ENCODE data around the gene MYO15A. TPM values are rescaled to one million over a fixed set of nuclear protein-coding genes. Genes with fewer than 3 reads are reported as not detected.
A peak's percentile ranks its signal among the peaks of the same experiment; 100 is the strongest.

The MYO15A gene
- total RNA-seq, 4 donors from 2014 or later: 0.30 to 0.68 (median 0.50) TPM

DNA sequence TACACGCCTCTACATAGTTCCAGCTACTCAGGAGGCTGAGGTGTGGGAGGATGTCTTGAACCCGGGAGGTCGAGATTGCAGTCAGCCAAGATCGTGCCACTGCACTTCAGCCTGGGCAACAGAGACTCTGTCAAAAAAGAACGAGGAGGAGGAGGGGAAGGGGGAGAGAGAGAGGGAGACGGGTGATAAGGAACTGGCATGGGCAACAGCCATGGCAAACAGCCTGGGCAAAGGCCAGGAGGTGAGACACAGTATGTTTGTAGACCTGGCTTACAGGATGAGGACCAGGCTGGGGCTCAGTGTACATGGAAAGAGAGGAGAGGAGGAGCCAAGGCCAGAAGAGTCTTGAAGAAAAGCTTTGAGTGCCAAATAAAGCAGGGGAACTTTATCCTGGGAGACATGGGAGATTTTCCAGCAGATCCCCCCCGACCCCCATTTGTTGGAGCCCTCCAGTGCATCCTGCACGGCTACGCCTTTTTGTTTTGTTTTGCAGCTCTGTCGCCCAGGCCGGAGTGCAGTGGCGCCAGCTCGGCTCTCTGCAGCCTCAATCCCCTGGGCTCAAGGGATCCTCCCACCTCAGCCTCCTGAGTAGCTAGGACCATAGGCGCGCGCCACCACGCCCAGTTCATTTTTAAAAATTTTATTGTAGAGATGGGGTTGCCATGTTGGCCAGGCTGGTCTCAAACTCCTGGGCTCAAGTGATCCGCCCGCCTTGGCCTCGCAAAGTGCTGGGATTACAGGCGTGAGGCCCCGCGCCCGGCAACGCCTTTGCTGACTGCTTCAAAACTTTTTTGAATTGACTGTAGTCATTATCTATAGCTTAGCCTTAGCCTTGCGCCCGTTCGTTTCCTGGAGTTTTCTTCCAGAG is 73.8 kb downstream of the MYO15A start:
- DNase-seq (ENCODE audit: low spot score in 2 of 2): no peak

DNA sequence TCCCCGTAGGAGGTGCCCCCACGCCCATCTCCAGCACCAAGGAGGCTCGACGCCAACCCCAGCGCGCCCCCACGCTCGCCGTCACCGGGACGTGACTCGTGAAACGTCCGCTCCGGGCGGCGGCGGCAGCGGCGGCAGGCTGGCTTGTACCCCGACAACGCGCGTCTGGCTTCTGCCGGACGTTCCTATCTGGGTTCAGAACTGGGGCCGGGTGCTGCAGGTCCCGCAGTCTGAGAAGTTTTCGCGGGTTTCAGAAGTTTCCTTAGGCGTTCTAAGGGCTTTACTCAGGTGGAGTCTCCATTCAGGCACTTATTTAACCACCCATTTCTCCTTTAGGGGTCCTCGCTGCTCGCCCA is 74.4 kb downstream of the MYO15A start:
- peak; percentile 77 to 97 for DNase-seq (ENCODE audit: low spot score in 2 of 2)
- H3K4me3 ChIP-seq (ENCODE audit: low read depth, poor library complexity, severe bottlenecking): peak overlapping the region; percentile 29
- TF ChIP-seq, protein P1, sequence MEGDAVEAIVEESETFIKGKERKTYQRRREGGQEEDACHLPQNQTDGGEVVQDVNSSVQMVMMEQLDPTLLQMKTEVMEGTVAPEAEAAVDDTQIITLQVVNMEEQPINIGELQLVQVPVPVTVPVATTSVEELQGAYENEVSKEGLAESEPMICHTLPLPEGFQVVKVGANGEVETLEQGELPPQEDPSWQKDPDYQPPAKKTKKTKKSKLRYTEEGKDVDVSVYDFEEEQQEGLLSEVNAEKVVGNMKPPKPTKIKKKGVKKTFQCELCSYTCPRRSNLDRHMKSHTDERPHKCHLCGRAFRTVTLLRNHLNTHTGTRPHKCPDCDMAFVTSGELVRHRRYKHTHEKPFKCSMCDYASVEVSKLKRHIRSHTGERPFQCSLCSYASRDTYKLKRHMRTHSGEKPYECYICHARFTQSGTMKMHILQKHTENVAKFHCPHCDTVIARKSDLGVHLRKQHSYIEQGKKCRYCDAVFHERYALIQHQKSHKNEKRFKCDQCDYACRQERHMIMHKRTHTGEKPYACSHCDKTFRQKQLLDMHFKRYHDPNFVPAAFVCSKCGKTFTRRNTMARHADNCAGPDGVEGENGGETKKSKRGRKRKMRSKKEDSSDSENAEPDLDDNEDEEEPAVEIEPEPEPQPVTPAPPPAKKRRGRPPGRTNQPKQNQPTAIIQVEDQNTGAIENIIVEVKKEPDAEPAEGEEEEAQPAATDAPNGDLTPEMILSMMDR (IDR thresholded peaks at IDR 0.05): no peak
- no peak for TF ChIP-seq POLR2A (IDR thresholded peaks at IDR 0.05)
- 1 to 2% methylated on average over 17 to 33 of the region's 33 CpGs for WGBS, 2 donors
- intact Hi-C loops (cut with DNase I; ENCODE audit: low total_unique reads): no loop called here

More for the DNA sequence above, 73.8 kb downstream of the MYO15A start:
- TF ChIP-seq POLR2A (IDR thresholded peaks at IDR 0.05): no peak
- TF ChIP-seq, protein P1 (IDR thresholded peaks at IDR 0.05): no peak
- intact Hi-C loops (cut with DNase I; ENCODE audit: low total_unique reads): no loop called here
- WGBS, 2 donors: 12 to 14% methylated on average over 28 of the region's 28 CpGs
- H3K4me3 ChIP-seq (ENCODE audit: low read depth, poor library complexity, severe bottlenecking): peak overlapping the region; percentile 29

DNA sequence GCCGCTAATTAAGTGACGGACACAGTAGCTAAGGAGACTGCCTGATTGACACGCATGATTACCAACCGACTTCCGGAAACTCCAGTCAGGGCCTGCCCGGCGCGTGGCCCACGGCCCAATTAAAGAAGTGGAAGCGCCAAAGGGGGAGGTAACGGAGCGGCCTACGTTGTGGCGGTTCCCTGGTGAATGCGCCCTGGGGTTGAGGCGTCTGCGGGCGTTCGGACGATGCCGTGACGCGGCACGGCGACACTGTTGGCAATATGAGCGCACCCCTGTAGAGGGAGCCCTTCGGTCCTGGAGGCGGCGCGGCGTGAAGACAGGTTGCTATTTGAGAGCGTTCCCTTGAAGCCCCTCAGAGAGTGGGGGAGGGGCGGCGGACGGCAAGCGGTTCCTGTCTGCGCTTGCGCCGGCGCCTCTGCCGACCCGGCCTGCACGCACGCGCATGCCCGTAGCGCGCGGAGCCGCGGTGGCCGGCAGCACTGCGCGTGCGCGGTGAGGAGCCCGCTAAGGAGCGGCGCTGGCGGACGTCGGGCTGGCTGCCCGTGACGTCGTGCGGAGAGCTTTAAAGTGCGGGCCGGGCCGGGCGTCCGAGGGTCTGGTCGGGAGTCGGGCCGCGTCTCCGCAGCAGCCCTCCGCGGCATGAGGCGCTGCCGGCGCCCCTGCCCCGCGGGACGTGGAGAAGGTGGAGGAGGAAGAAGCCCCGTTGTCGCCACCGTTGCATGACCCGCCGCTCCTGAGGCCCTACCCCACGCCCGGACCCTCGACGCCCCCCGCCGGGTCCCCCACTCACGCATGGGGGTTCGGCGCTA is 75.0 kb downstream of the MYO15A start, which contains the start of gene ALKBH5:
ALKBH5 (plus strand) TSS at position 495 of the 809 bp plus-strand sequence. CDS start 416 bp downstream, outside the sequence.
- 0% methylated on average over 28 to 79 of the region's 98 CpGs for WGBS, 2 donors
- peak in 1 of 2 donors; percentile 85 for TF ChIP-seq POLR2A (IDR thresholded peaks at IDR 0.05)
- TF ChIP-seq, protein P1 (IDR thresholded peaks at IDR 0.05): no peak
- DNase-seq (ENCODE audit: low spot score in 2 of 2): peak; percentile 98 to 99
- intact Hi-C loops (cut with DNase I; ENCODE audit: low total_unique reads): no loop called here
- H3K4me3 ChIP-seq (ENCODE audit: low read depth, poor library complexity, severe bottlenecking): peak within 1 kb of the TSS; percentile 84

DNA sequence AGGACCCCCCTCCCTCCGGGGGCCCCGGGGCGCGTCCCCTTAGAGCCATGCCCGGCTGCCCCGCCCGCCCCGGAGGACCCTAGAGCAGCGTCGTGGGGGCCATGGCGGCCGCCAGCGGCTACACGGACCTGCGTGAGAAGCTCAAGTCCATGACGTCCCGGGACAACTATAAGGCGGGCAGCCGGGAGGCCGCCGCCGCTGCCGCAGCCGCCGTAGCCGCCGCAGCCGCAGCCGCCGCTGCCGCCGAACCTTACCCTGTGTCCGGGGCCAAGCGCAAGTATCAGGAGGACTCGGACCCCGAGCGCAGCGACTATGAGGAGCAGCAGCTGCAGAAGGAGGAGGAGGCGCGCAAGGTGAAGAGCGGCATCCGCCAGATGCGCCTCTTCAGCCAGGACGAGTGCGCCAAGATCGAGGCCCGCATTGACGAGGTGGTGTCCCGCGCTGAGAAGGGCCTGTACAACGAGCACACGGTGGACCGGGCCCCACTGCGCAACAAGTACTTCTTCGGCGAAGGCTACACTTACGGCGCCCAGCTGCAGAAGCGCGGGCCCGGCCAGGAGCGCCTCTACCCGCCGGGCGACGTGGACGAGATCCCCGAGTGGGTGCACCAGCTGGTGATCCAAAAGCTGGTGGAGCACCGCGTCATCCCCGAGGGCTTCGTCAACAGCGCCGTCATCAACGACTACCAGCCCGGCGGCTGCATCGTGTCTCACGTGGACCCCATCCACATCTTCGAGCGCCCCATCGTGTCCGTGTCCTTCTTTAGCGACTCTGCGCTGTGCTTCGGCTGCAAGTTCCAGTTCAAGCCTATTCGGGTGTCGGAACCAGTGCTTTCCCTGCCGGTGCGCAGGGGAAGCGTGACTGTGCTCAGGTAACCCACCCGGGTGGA is 75.8 kb downstream of the MYO15A start:
- intact Hi-C loops (cut with DNase I; ENCODE audit: low total_unique reads): no loop called here
- peak; percentile 41 to 91 for DNase-seq (ENCODE audit: low spot score in 2 of 2)
- no peak for TF ChIP-seq POLR2A (IDR thresholded peaks at IDR 0.05)
- TF ChIP-seq, protein P1 (IDR thresholded peaks at IDR 0.05): no peak

DNA sequence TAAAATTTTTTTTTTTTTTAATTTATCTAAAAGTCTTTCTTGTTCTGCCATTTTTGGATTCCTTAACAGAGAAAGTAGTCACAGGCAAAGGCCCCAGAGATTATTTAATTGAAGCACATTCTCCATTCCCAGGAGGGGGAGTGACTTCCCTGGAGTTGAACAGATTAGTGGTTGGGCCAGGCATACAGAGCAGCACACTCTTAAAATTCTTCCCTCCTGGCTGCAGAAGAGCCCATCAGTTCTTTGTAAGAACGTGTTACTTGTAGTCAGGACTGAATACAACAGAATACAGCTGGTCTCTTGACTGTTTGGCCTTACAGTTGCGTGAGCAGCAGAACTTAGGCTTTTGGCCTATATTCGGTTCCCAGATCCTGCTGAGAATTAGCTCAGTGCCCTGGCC is 76.8 kb downstream of the MYO15A start:
- no peak for TF ChIP-seq POLR2A (IDR thresholded peaks at IDR 0.05)
- TF ChIP-seq, protein P1 (IDR thresholded peaks at IDR 0.05): no peak
- 13 to 20% methylated on average over 3 of the region's 3 CpGs for WGBS, 2 donors
- intact Hi-C loops (cut with DNase I; ENCODE audit: low total_unique reads): no loop called here

More for the DNA sequence above, 75.8 kb downstream of the MYO15A start:
- 1% methylated on average over 26 to 58 of the region's 92 CpGs for WGBS, 2 donors
- H3K4me3 ChIP-seq (ENCODE audit: low read depth, poor library complexity, severe bottlenecking): peak overlapping the region; percentile 84

More for the DNA sequence above, 76.8 kb downstream of the MYO15A start:
- H3K4me3 ChIP-seq (ENCODE audit: low read depth, poor library complexity, severe bottlenecking): no peak overlapping the region
- DNase-seq (ENCODE audit: low spot score in 2 of 2): no peak
